GM23338 (cell line): ENCODE data around the gene RELB. TPM values are rescaled to one million over a fixed set of nuclear protein-coding genes. Genes with fewer than 3 reads are reported as not detected.

ENCODE experiments used
- ATAC-seq: fragments of 200-7000 bp; cut with Tn5 transposase; 3 replicates; pipeline ENCODE4 v1.9.1; 2020
- DNase-seq: peaks from one replicate; pipeline ENCODE4 v3.0.0-alpha.2; 2015; ENCODE audit warnings: low spot score
- H2AFZ ChIP-seq: fragments of 200-600 bp; sonication (generic); 2 replicates; pipeline ENCODE4 v1.8.0; 2016; ENCODE audit warnings: antibody characterized with exemption, mild to moderate bottlenecking, moderate library complexity
- H3F3A ChIP-seq: fragments of 200-600 bp; sonication (generic); replicated peaks from 2 replicates; pipeline ENCODE4 v1.8.0; 2017; ENCODE audit warnings: antibody characterized with exemption, mixed run types, low read depth
- H3K27ac ChIP-seq: fragments of 200-600 bp; sonication (generic); 2 replicates; pipeline ENCODE4 v1.6.1; 2016; ENCODE audit warnings: low read depth
- H3K27me3 ChIP-seq: fragments of 200-600 bp; sonication (generic); 2 replicates; pipeline ENCODE4 v1.8.0; 2016; ENCODE audit warnings: mild to moderate bottlenecking, mixed run types, moderate library complexity; ENCODE audit not compliant: insufficient read depth
- H3K36me3 ChIP-seq: fragments of 200-600 bp; sonication (generic); 2 replicates; pipeline ENCODE4 v1.8.0; 2016; ENCODE audit warnings: mild to moderate bottlenecking; ENCODE audit not compliant: insufficient read depth
- H3K4me1 ChIP-seq: fragments of 200-600 bp; sonication (generic); 2 replicates; pipeline ENCODE4 v1.8.0; 2016; ENCODE audit warnings: mild to moderate bottlenecking, moderate library complexity; ENCODE audit not compliant: insufficient read depth
- H3K4me2 ChIP-seq: fragments of 200-600 bp; sonication (generic); 2 replicates; pipeline ENCODE4 v1.7.1; 2017; ENCODE audit warnings: mixed run types
- H3K4me3 ChIP-seq: fragments of 200-600 bp; sonication (generic); 2 replicates; pipeline ENCODE4 v1.6.1; 2016; ENCODE audit warnings: mixed run types
- H3K79me2 ChIP-seq: fragments of 200-600 bp; sonication (generic); replicated peaks from 2 replicates; pipeline ENCODE4 v1.8.0; 2017; ENCODE audit warnings: mild to moderate bottlenecking; ENCODE audit not compliant: insufficient read depth
- H3K9me2 ChIP-seq: fragments of 200-600 bp; sonication (generic); 2 replicates; pipeline ENCODE4 v1.8.0; 2017; ENCODE audit not compliant: insufficient read depth
- H4K20me1 ChIP-seq: fragments of 200-600 bp; sonication (generic); replicated peaks from 2 replicates; pipeline ENCODE4 v1.8.0; 2017; ENCODE audit warnings: mild to moderate bottlenecking; ENCODE audit not compliant: insufficient read depth
- H3K27ac Mint-ChIP-seq: 2 replicates; pipeline ENCODE4 v1.8.0; 2020; ENCODE audit warnings: inconsistent platforms, mild to moderate bottlenecking, moderate library complexity, mixed read lengths
- H3K27me3 Mint-ChIP-seq: 3 replicates; pipeline ENCODE4 v1.8.0; 2022; ENCODE audit warnings: low read depth, mild to moderate bottlenecking, moderate library complexity, mixed read lengths, inconsistent platforms; ENCODE audit not compliant: insufficient read depth, poor library complexity
- H3K36me3 Mint-ChIP-seq: 3 replicates; pipeline ENCODE4 v1.8.0; 2021; ENCODE audit warnings: low read depth, mild to moderate bottlenecking, inconsistent platforms, moderate library complexity, mixed read lengths
- H3K4me1 Mint-ChIP-seq: 3 replicates; pipeline ENCODE4 v1.8.0; 2020; ENCODE audit warnings: mild to moderate bottlenecking, inconsistent platforms, mixed read lengths
- H3K4me3 Mint-ChIP-seq: 3 replicates; pipeline ENCODE4 v1.8.0; 2021; ENCODE audit warnings: moderate library complexity, mild to moderate bottlenecking, inconsistent platforms, mixed read lengths
- H3K9me3 Mint-ChIP-seq: 3 replicates; pipeline ENCODE4 v1.8.0; 2020; ENCODE audit warnings: moderate library complexity, mild to moderate bottlenecking, inconsistent platforms, mixed read lengths
- CTCF ChIP-seq, 2 experiments: fragments of 200-600 bp in 1 of 2; sonication (generic) in 1 of 2; conservative IDR thresholded peaks; 2 replicates each; pipeline versions ENCODE4 v1.5.1 to v1.6.1; 2016 to 2017; ENCODE audit warnings: antibody characterized with exemption in 2 of 2, low read depth in 2 of 2, mild to moderate bottlenecking in 2 of 2, moderate library complexity in 1 of 2
- ETS1 ChIP-seq: IDR thresholded peaks from 2 replicates; pipeline ENCODE4 v1.6.1; 2016; ENCODE audit warnings: antibody characterized with exemption
- EZH2 ChIP-seq: fragments of 200-600 bp; sonication (generic); IDR thresholded peaks from one replicate; pipeline ENCODE4 v1.8.0; 2017; ENCODE audit warnings: antibody characterized with exemption, mild to moderate bottlenecking, low read depth; ENCODE audit not compliant: unreplicated experiment
- JUNB ChIP-seq: IDR thresholded peaks from one replicate; pipeline ENCODE4 v1.6.1; 2016; ENCODE audit warnings: antibody characterized with exemption; ENCODE audit not compliant: unreplicated experiment
- ZNF331 ChIP-seq: fragments of 250-450 bp; sonication (Bioruptor Pico); IDR thresholded peaks from 2 replicates; pipeline ENCODE4 v1.5.0; 2020; ENCODE audit warnings: low read depth, mild to moderate bottlenecking, moderate library complexity
- polyA plus RNA-seq: library from polyadenylated mRNA; unstranded; fragments of >200 nt; fragmentation: Nextera tagmentation; extraction: Ambion mirVana; gene quantifications from 2 replicates; pipeline ENCODE4 v1.2.1, GENCODE V29; 2016
- total RNA-seq: library from RNA; depleted of rRNA; stranded (reverse); fragments of >200 nt; shearing (Covaris generic); gene quantifications from 2 replicates; pipeline ENCODE4 v1.2.3, GENCODE V29; 2014

Gene RELB
- total and polyA plus RNA-seq, 2 experiments from 2014 or later: 7.9 to 13.1 TPM

GRCh38 chr19:45016388-45017314, 15.4 kb downstream of the RELB start:
- peak; percentile 92 for DNase-seq
- H3K79me2 ChIP-seq: no peaks in the 10 kb centered on the region
- no peaks in the 10 kb centered on the region for H3K27me3 ChIP-seq
- Mint-ChIP-seq H3K27me3 (peaks cover 6% of the 10 kb centered on the region), H3K36me3 (peaks cover 6% of the 10 kb centered on the region; the same call in 2 of the 3 replicates), H3K27ac (no peak overlapping the region), H3K9me3 (no peaks in the 10 kb centered on the region), H3K4me3 (no peak overlapping the region), H3K4me1 (peaks cover 6% of the 10 kb centered on the region; the same call in 2 of the 3 replicates)
- ATAC-seq: peak; percentile 95
- TF ChIP-seq JUNB: no peak
- peak; percentile 90 to 94 for TF ChIP-seq CTCF (conservative IDR thresholded peaks at IDR 0.05; ENCODE audit: low read depth in 2 of 2)
- no peaks in the 10 kb centered on the region for H3K36me3 ChIP-seq
- no peaks in the 10 kb centered on the region; the same call in 1 of the 2 replicates for H3F3A ChIP-seq
- H2AFZ ChIP-seq: no peak overlapping the region
- H3K4me3 ChIP-seq: no peak overlapping the region
- H4K20me1 ChIP-seq: no peaks in the 10 kb centered on the region
- H3K9me2 ChIP-seq: no peaks in the 10 kb centered on the region
- no peaks in the 10 kb centered on the region for H3K4me1 ChIP-seq
- H3K27ac ChIP-seq: no peak overlapping the region
- H3K4me2 ChIP-seq: no peak overlapping the region

DNA sequence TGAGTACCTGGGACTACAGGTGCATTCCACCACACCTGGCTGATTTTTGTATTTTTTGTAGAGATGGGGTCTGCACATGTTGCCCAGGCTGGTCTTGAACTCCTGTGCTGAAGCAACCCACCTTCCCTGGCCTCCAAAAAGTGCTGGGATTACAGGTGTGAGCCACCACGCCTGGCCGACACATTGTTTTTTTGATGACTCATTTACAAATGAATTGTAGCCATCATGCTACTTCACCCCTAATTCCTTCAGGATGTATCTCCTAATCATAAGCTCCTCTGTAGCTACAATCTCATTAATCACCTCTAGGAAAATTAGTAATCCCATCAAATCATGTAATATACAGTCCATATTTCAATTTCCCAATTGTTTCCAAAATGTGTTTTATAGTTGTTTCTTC, 17.9 kb downstream of the RELB start:
- no peaks in the 10 kb centered on the region for H3K79me2 ChIP-seq
- Mint-ChIP-seq H3K27me3 (peaks cover 6% of the 10 kb centered on the region), H3K4me3 (no peak overlapping the region), H3K27ac (peak overlapping the region; percentile 48; the same call in 1 of the 2 replicates), H3K36me3 (peaks cover 6% of the 10 kb centered on the region; the same call in 2 of the 3 replicates), H3K4me1 (peaks cover 6% of the 10 kb centered on the region; the same call in 2 of the 3 replicates), H3K9me3 (no peaks in the 10 kb centered on the region)
- no peaks in the 10 kb centered on the region for H3K27me3 ChIP-seq
- no peak for TF ChIP-seq ETS1
- no peak for TF ChIP-seq EZH2
- TF ChIP-seq JUNB: no peak
- no peak for TF ChIP-seq ZNF331 (CRISPR knock-in tag)
- no peak overlapping the region for H3K4me3 ChIP-seq
- H2AFZ ChIP-seq: no peak overlapping the region
- H3K36me3 ChIP-seq: no peaks in the 10 kb centered on the region
- H4K20me1 ChIP-seq: peaks cover 3% of the 10 kb centered on the region; the same call in 1 of the 2 replicates
- H3K4me1 ChIP-seq: no peaks in the 10 kb centered on the region
- ATAC-seq: no peak
- H3K27ac ChIP-seq: no peak overlapping the region
- H3K9me2 ChIP-seq: no peaks in the 10 kb centered on the region
- no peaks in the 10 kb centered on the region; the same call in 1 of the 2 replicates for H3F3A ChIP-seq
- H3K4me2 ChIP-seq: no peak overlapping the region
- no peak for DNase-seq
